GM12864 (cell line): ENCODE results near the gene NOS3.

Experiments
- DNase-seq: peaks from one replicate; pipeline ENCODE4 v3.0.0-alpha.2; 2011; ENCODE audit warnings: low read depth
- H3K4me3 ChIP-seq: 2 replicates; pipeline ENCODE4 v1.5.1; 2011; ENCODE audit warnings: mild to moderate bottlenecking, low read depth, low read length, control low read depth
- CTCF ChIP-seq: IDR thresholded peaks from 2 replicates; pipeline ENCODE4 v1.5.1; 2011; ENCODE audit warnings: low read depth, mild to moderate bottlenecking, moderate library complexity, low read length, control low read depth, inconsistent platforms; ENCODE audit errors: missing control alignments

The NOS3 gene

GRCh38 chr7:150971242-150972022 lies 19.4 kb upstream of the NOS3 start:
- TF ChIP-seq CTCF, result no peak
- no peak for DNase-seq
- no peak overlapping the region for H3K4me3 ChIP-seq

GRCh38 chr7:150972023-150972468 lies 18.8 kb upstream of the NOS3 start:
- DNase-seq, result no peak
- H3K4me3 ChIP-seq, result no peak overlapping the region
- no peak for TF ChIP-seq CTCF

GRCh38 chr7:150972741-150973140 lies 18.1 kb upstream of the NOS3 start:
- DNase-seq, result no peak
- TF ChIP-seq CTCF, result no peak
- H3K4me3 ChIP-seq, result no peak overlapping the region

DNA sequence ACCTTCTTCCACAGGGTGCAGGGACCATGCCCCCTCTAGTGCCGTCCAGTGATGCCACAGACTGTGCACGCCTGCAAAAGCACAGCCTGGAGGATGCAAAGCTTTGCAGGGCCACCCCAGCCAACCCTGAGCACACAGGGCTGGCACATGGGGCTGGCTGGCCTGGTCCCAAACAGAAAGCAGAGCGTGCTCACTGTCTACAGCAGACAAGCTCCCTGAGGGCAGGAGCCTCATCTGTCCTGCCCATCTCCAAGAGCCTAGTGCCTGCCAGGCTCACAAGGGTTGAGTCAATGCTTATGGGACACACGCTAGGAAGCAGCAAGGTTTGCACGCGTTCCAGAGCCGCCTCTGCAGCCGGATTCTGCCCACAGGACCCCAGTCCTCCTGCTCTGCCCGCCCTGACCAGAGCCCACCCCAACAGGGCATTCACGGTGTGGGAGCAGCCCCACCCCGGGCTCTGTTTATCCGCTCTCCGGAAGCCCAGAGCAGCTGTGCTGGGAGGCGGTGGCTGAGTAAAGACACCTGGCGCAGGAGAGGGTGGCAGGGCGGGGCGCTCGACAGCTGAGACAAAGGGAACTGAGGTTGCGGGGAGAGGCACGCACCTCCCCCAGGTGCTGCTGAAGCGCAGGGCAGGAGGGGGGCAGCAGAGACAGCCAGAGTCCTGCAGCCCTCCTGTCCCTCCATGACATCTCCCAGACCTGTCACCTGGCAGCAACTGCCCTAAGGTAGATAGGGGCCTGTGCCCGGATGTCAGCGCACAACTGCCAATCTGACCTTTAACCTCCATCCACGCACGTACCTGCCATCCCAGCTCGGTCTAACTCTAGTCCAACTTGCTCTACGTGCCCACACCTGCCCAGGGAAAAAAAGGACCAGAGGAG lies 17.0 kb upstream of the NOS3 start:
- peak overlapping the region; percentile 2; the same call in 1 of the 2 replicates for H3K4me3 ChIP-seq
- DNase-seq, result no peak
- no peak for TF ChIP-seq CTCF

GRCh38 chr7:150974468-150975391 lies 16.1 kb upstream of the NOS3 start:
- TF ChIP-seq CTCF, result peak; percentile 37
- peak; percentile 22 for DNase-seq
- peak overlapping the region; percentile 66 for H3K4me3 ChIP-seq

DNA sequence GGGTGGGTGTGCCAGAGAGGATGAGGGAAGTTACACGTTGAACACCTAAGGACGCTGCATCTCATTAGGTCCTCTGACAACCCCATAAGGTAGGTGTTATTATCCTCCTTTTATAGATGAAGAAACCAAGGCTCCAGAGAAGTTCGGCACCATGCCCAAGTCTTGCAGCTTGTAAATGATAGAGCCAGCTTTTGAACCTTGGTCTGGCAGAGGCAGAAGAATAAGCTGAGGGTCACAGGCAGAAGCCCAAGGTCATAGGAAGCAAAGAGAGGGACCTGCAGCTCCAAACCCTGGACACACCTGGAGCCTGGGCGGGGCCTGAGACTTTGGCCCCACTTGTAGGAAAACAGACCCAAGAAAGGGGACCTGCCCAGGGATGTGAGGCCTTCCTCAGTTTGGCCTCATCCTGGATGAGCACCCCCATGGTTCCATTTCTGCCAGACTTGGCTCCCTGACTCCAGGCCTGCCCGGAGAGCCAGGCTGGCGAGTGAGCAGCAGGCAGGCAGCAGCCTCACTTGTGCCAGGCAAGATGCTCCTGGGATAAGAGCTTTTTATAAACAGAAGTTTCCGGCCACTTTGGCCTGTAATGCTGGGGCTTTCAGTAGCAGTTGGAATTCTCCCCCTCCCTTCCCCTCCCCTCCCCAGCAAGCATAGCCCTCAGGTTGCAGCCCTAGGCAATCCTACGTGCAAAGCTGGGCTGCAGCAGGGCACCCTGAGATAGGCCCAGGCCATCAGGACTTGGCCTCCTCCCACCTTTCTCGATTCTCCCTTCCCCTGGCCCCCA lies 15.1 kb upstream of the NOS3 start:
- TF ChIP-seq CTCF, result no peak
- no peak overlapping the region; the same call in 1 of the 2 replicates for H3K4me3 ChIP-seq
- no peak for DNase-seq
